MCF 10A (cell line): ENCODE results near the gene STK31. TPM values are rescaled to one million over a fixed set of nuclear protein-coding genes. Genes with fewer than 3 reads are reported as not detected.
"Not testable (repeated sequence)": the region's sequence is repeated elsewhere in the genome, so short reads cannot be mapped to it uniquely, and the experiment has no call there.

Experiments used
- BruUV-seq: library from RNA; stranded (reverse); fragments of 400-500 nt; replicated peaks from 2 replicates; lab custom pipeline; 2021; lab: Mats Ljungman, UMichigan
- CTCF ChIA-PET: fragments of 300-600 bp; sonication (Branson Sonifier 250); formaldehyde crosslinking; extraction: SDS; loops from one replicate; lab custom pipeline; 2021; ENCODE audit warnings: antibody characterized with exemption, inconsistent platforms; lab: Yijun Ruan, JAX
- POLR2A ChIA-PET: fragments of 300-600, 350-650 bp; sonication (Branson Sonifier 250); formaldehyde crosslinking; extraction: SDS; loops from one replicate; lab custom pipeline; 2020; ENCODE audit warnings: antibody characterized with exemption, inconsistent platforms; lab: Yijun Ruan, JAX
- DNase-seq: peaks from one replicate; pipeline ENCODE4 v3.0.0-alpha.2; 2018; ENCODE audit not compliant: unreplicated experiment
- H3K27ac Mint-ChIP-seq: one replicate; pipeline ENCODE4 v1.8.0; 2022; ENCODE audit warnings: mild to moderate bottlenecking, low read depth, mixed read lengths; ENCODE audit not compliant: unreplicated experiment
- H3K27me3 Mint-ChIP-seq: one replicate; pipeline ENCODE4 v1.8.0; 2022; ENCODE audit warnings: mixed read lengths; ENCODE audit not compliant: insufficient read depth, unreplicated experiment
- H3K36me3 Mint-ChIP-seq: one replicate; pipeline ENCODE4 v1.8.0; 2022; ENCODE audit warnings: mild to moderate bottlenecking, moderate library complexity, mixed read lengths; ENCODE audit not compliant: insufficient read depth, unreplicated experiment
- H3K4me1 Mint-ChIP-seq: one replicate; pipeline ENCODE4 v1.8.0; 2022; ENCODE audit warnings: mixed read lengths; ENCODE audit not compliant: insufficient read depth, unreplicated experiment
- H3K4me3 Mint-ChIP-seq: one replicate; pipeline ENCODE4 v1.8.0; 2022; ENCODE audit warnings: mild to moderate bottlenecking, moderate library complexity, mixed read lengths; ENCODE audit not compliant: unreplicated experiment
- H3K9me3 Mint-ChIP-seq: one replicate; pipeline ENCODE4 v1.8.0; 2022; ENCODE audit warnings: mixed read lengths; ENCODE audit not compliant: unreplicated experiment
- CTCF ChIP-seq: fragments of 200-600 bp; IDR thresholded peaks from one replicate; pipeline ENCODE4 v1.8.0; 2022; ENCODE audit warnings: antibody characterized with exemption, mild to moderate bottlenecking; ENCODE audit not compliant: unreplicated experiment
- intact Hi-C: fragments of 100-400 bp; cut with micrococcal nuclease; formaldehyde crosslinking; loops from 2 replicates; pipeline ENCODE4 v1.14.1; 2022
- total RNA-seq: library from RNA; stranded (reverse); gene quantifications from 2 replicates; pipeline ENCODE4 v1.2.3, GENCODE V29; 2022

The STK31 gene
- total RNA-seq, 1 experiment from 2014 or later, result not detected

GRCh38 chr7:23811540-23811939 lies 101.5 kb downstream of the STK31 start:
- BruUV-seq, result no TSS peak
- H3K36me3 Mint-ChIP-seq, result no peaks in the 10 kb centered on the region
- intact Hi-C loops, result no loop called here
- H3K27me3 Mint-ChIP-seq, result no peaks in the 10 kb centered on the region
- H3K4me1 Mint-ChIP-seq, result no peaks in the 10 kb centered on the region
- H3K27ac Mint-ChIP-seq, result no peak overlapping the region
- peaks cover 14% of the 10 kb centered on the region for H3K9me3 Mint-ChIP-seq
- CTCF ChIA-PET, result no interaction called here
- POLR2A ChIA-PET, result no interaction called here
- TF ChIP-seq CTCF, result peak; percentile 35
- H3K4me3 Mint-ChIP-seq, result no peak overlapping the region
- no peak for DNase-seq

- POLR2A ChIA-PET, H3K4me1 Mint-ChIP-seq, DNase-seq, CTCF ChIA-PET, H3K27ac Mint-ChIP-seq, H3K27me3 Mint-ChIP-seq, intact Hi-C loops, H3K4me3 Mint-ChIP-seq, BruUV-seq: not testable (repeated sequence)
- H3K9me3 Mint-ChIP-seq, result peaks cover 31% of the 10 kb centered on the region
- peaks cover 12% of the 10 kb centered on the region for H3K36me3 Mint-ChIP-seq
Observed at GRCh38 chr7:23828125-23828524, 118.1 kb downstream of the STK31 start.

GRCh38 chr7:23832733-23833132 lies 122.7 kb downstream of the STK31 start:
- H3K4me3 Mint-ChIP-seq, H3K27me3 Mint-ChIP-seq, H3K27ac Mint-ChIP-seq, BruUV-seq, POLR2A ChIA-PET, H3K4me1 Mint-ChIP-seq, intact Hi-C loops, CTCF ChIA-PET, DNase-seq: not testable (repeated sequence)
- H3K36me3 Mint-ChIP-seq, result peaks cover 12% of the 10 kb centered on the region
- H3K9me3 Mint-ChIP-seq, result peaks cover 34% of the 10 kb centered on the region

GRCh38 chr7:23833405-23833804 lies 123.4 kb downstream of the STK31 start:
- DNase-seq, result no peak
- H3K27me3 Mint-ChIP-seq, result no peaks in the 10 kb centered on the region
- BruUV-seq, result no TSS peak
- CTCF ChIA-PET, result no interaction called here
- peaks cover 38% of the 10 kb centered on the region for H3K9me3 Mint-ChIP-seq
- no peak overlapping the region for H3K27ac Mint-ChIP-seq
- no peak for TF ChIP-seq CTCF
- intact Hi-C loops, result no loop called here
- peaks cover 12% of the 10 kb centered on the region for H3K36me3 Mint-ChIP-seq
- H3K4me1 Mint-ChIP-seq, result no peaks in the 10 kb centered on the region
- POLR2A ChIA-PET, result no interaction called here
- no peak overlapping the region for H3K4me3 Mint-ChIP-seq

- intact Hi-C loops, H3K27me3 Mint-ChIP-seq, POLR2A ChIA-PET, H3K4me3 Mint-ChIP-seq, H3K36me3 Mint-ChIP-seq, H3K4me1 Mint-ChIP-seq, CTCF ChIA-PET, H3K27ac Mint-ChIP-seq, BruUV-seq: not testable (repeated sequence)
- H3K9me3 Mint-ChIP-seq, result peaks cover 32% of the 10 kb centered on the region
- peak; percentile 3 for DNase-seq
Observed at GRCh38 chr7:23844837-23845236, 134.8 kb downstream of the STK31 start.
